A673 (cell line): Measurements from ENCODE around the gene CBX8.

Experiments used
- CTCF ChIP-seq: fragments of 300-800, 200-600 bp; sonication (generic); conservative IDR thresholded peaks from 2 replicates; pipeline ENCODE4 v1.5.1; 2017; ENCODE audit warnings: low read depth, mild to moderate bottlenecking, antibody characterized with exemption, low read length, moderate library complexity, mixed read lengths
- EZH2 ChIP-seq: fragments of 200-600 bp; sonication (generic); IDR thresholded peaks from 2 replicates; pipeline ENCODE4 v1.6.1; 2017; ENCODE audit warnings: borderline replicate concordance, low read depth, mild to moderate bottlenecking, mixed read lengths, antibody characterized with exemption, low read length; ENCODE audit not compliant: poor library complexity, severe bottlenecking

GRCh38 chr17:79821331-79822095 lies 24.6 kb upstream of the CBX8 start:
- TF ChIP-seq CTCF, result no peak
- TF ChIP-seq EZH2, result no peak
